A172 (cell line): ENCODE results near the gene DDX39A. TPM values are rescaled to one million over a fixed set of nuclear protein-coding genes. Genes with fewer than 3 reads are reported as not detected.
"Not testable (repeated sequence)": the region's sequence is repeated elsewhere in the genome, so short reads cannot be mapped to it uniquely, and the experiment has no call there.

ENCODE experiments used
- DNase-seq: peaks from one replicate; pipeline ENCODE4 v3.0.0-alpha.2; 2015; ENCODE audit warnings: low spot score
- total RNA-seq: library from RNA; depleted of rRNA; stranded (reverse); fragments of >200 nt; shearing (Covaris generic); gene quantifications from 2 replicates; pipeline ENCODE4 v1.2.3, GENCODE V29; 2014; rRNA removed

Gene DDX39A
- 312 and 320 TPM in 2 replicates for total RNA-seq

DNA sequence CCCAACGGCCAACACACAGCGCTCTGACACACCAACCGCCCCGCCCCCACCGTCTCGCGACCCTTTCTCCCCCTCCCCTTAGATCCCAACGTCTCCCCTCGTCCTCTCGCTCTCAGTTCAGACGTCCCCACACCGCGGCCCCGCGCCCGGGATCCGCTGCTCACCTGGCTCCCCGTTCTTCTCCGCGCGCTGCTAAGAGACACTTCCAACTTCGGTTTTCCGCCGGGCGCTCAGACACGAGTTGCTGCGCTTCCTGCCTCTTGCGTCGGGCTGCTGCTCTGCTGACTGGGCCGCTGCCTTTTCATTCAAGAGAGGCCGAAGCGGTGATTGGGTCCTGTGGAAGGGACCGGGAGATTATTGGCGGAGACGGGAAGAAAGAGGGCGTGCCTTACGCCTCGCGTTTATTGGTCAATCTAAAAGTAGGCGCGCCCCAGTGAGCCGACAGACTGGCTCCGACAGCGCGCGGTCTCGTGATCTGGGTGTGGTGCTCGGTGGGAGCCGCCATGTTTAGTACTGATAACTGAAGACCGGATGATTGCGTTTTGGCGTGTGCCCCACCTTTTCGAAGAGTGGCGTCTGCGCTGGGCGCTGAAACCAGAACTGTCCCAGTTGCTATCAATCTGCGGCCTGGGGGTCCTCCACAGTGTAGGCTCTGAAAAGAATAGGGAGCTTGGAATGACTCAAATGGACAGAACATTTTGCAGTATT is at the start of gene DDX39A:
Gene DDX39A (minus strand): TSS at position 236 of the 708 bp plus-strand sequence. CDS start 6,121 bp downstream, outside the sequence.
- DNase-seq = peak; percentile 100

DNA sequence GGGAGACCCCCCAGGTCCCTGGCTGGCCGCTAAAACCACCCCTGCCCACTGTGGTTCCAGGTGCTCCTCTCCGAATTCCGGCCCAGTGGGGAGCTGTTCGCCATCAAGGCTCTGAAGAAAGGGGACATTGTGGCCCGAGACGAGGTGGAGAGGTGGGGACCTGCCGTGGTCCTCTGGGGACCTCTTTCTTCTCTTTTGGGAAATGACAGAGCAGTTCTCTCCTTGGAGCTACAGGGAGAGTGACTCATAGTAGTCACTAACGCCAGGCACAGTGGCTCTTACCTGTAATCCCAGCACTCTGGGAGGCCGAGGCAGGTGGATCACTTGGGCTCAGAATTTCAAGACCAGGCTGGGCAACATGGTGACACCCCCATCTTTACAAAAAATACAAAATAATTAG is 48.7 kb upstream of the DDX39A start:
- no peak for DNase-seq

DNA sequence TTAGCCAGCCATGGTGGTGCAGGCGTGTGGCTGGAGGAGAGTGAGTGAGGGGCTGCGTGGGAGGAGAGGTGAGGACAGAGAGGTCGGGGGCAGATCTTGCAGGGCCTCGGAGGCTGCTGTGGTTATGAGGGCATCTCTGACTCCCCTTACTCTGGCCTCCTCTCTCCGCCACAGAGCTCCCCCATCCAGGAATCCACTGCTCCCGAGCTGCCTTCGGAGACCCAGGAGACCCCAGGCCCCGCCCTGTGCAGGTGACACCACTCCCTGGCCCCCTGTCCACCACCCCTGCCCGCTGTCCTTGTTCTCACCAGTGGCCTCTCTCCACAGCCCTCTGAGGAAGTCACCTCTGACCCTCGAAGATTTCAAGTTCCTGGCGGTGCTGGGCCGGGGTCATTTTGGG is 48.2 kb upstream of the DDX39A start:
- DNase-seq = no peak

DNA sequence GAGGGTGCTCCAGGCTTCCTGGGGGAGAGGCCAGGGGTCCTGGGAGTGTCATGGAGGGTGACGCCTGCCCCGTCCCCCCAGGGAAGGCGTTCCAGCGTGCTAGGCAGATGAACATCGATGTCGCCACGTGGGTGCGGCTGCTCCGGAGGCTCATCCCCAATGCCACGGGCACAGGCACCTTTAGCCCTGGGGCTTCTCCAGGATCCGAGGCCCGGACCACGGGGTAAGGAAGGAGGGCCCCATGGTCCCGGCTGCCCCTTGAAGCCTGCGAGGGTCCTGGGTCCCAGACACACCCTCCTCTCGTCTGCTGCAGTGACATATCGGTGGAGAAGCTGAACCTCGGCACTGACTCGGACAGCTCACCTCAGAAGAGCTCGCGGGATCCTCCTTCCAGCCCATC is 44.6 kb upstream of the DDX39A start:
- no peak for DNase-seq

DNA sequence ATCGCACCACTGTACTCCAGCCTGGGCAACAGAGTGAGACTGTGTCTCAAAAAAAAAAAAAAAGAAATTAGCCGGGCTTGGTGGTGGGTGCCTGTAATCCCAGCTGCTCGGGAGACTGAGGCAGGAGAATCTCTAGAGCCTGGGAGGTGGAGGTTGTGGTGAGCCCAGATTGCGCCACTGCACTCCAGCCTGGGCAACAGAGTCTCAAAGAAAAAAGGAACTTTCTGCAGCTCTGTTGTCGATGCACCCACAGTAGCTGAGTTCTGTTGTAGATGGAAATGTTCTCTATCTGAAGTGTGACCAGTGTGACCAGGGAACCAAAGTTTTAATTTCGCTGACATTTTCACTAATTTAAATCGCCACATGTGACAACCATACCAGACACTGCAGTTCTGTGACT is 43.3 kb upstream of the DDX39A start:
- DNase-seq = not testable (repeated sequence)

DNA sequence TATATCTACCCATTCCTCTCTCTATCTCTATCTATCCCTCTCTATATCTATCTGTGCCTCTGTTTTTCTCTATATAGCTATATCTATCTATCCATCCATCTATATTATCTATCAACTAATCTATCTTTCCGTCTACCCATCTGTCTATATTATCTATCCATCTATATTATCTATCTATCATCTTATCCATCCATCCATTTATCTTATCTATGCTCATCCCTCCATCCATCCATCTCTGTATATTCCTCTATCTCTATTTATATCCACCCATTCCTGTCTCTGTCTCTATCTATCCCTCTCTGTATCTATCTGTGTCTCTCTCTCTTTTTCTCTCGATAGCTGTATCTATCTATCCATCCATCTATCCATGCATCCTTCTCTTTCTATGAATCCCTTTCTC is 41.8 kb upstream of the DDX39A start:
- no peak for DNase-seq

DNA sequence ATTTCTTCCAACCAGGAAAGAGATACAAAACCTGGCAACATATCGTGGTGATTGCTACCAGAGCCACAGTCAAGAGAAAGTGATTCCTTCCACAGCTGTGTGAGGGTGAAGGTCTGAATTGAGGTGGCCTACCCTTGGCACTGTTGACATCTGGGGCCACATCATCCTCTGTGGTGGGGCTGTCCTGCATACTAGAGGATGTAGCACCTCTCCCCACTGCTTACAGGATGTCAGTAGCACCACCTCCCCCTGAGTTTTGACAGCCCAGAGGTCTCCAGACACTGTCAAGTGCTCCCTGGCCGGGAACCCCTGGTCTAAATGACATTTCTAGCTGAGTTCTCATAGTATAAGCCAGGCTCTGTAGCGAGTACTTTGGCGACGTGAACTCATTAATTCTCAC is 40.6 kb upstream of the DDX39A start:
- DNase-seq = no peak

DNA sequence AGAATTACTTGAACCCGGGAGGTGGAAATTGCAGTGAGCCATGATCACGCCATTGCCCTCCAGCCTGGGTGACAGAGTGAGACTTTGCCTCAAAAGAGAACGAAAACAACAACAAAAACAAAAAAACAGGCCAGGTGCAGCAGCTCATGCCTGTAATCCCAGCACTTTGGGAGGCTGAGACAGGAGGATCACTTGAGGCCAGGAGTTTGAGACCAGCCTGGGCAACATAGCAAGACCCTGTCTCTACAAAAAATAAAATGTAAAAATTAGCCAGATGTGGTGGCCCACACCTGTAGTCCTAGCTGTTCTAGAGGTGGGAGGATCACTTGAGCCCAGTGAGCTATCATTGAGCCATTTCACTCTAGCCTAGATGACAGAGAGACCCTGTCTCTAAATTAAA is 33.2 kb upstream of the DDX39A start:
- not testable (repeated sequence) for DNase-seq

DNA sequence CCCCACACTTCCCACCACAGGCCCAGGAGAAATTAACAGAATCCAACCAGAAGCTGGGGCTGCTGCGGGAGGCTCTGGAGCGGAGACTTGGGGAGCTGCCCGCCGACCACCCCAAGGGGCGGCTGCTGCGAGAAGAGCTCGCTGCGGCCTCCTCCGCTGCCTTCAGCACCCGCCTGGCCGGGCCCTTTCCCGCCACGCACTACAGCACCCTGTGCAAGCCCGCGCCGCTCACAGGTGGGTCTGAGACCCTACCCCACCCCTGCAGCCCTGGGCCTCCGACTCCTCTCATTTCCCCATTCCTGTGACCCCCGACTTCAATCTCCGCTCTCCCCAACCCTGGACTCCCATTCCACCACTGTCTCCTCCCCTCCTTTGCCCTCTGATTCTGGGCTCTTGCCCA is 31.7 kb upstream of the DDX39A start:
- no peak for DNase-seq

DNA sequence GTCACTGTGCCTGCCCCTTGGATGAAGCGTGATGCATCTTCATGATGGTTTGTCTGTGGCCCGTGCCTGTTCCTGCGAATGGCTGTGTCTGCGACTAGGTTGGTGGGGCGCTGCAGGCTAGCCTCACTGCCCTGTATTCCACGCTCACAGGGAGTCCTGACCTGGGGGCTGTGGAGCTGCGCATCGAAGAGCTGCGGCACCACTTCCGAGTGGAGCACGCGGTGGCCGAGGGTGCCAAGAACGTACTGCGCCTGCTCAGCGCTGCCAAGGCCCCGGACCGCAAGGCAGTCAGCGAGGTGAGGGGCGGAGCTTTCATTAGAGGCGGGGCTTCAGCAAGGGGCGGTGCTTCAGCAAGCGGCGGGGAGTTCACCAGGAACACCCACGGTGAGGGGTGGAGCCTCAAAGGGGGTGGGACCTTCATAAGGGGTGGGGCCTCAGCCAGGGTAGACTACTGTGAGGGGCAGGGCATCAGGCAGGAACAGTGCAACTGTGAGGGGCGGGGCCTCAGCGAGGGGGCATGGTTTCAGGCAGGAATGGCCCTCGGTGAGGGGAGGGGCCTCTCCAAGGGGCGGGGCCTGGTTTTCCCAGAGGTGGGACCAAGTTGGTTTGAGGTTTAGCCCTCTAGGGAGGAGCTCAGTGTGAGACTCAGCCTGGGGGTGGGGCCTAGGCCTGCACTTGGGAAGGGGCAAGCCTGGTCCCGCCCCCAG is 31.2 kb upstream of the DDX39A start:
- DNase-seq = peak; percentile 82

DNA sequence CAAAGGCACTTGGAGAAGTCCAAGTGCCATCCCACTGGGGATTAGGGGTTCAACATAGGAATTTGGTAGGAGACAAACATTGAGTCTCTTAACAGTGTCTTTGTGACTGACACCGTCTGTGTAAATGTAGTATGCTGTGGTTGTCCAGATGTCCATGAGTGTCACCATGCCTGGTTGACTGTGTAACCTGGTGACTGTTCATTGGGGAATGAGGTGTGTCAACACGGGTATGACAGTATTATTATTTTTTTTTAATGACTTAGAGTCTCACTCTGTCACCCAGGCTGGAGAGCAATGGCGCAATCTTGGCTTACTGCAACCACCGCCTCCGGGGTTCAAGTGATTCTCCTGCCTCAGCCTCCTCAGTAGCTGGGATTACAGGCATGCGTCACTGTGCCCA is 30.2 kb upstream of the DDX39A start:
- DNase-seq = no peak

DNA sequence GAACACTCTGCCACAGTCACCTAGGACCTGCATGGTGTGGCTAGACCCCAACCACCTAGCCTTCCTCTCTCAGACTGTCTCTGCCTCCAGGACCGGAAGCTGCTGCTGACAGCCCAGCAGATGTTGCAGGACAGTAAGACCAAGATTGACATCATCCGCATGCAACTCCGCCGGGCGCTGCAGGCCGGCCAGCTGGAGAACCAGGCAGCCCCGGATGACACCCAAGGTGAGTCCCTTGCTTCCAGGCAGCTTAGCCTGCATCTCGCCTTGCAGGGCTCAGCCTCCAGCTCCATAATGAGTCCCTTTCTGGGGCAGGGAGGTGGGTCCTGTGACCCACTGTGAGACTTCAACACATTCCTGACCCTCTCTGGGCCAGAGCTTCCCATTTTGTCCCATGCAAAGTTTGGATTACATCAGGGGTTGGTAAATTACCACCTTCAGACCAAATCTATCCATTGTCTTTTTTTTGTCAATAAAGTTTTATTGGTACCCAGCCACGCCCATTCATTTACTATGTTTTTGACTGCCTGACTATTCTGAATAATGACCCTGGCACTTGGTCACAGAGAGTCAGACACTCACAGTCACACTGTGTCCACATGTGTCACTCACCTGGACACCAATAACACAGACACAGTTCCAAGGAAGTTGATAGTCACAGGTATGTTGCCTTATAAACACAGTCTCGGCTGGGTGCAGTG is 27.3 kb upstream of the DDX39A start:
- no peak for DNase-seq

DNA sequence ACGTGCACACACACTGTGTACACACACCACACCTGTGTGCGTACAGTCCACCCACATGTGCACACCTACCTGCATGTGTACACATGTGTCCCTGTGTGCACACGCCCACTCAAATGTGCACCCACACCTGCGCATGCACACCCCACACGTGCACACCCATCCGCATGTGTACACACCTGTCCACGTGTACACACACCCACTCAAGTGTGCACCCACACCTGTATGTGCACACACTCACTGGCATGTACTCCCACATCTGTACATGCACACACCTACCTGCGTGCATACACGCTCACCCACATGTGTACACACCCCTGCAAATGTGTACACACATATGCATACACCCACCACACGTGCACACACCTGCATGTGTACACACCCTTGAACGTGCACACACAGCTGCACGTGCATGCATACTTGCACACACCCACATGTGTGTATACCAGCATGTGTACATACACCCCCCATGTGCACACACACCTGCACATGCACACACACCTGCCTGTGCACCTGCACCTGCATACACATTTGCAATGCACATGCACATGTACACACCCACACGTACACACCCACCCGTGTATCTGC is 24.6 kb upstream of the DDX39A start:
- no peak for DNase-seq

DNA sequence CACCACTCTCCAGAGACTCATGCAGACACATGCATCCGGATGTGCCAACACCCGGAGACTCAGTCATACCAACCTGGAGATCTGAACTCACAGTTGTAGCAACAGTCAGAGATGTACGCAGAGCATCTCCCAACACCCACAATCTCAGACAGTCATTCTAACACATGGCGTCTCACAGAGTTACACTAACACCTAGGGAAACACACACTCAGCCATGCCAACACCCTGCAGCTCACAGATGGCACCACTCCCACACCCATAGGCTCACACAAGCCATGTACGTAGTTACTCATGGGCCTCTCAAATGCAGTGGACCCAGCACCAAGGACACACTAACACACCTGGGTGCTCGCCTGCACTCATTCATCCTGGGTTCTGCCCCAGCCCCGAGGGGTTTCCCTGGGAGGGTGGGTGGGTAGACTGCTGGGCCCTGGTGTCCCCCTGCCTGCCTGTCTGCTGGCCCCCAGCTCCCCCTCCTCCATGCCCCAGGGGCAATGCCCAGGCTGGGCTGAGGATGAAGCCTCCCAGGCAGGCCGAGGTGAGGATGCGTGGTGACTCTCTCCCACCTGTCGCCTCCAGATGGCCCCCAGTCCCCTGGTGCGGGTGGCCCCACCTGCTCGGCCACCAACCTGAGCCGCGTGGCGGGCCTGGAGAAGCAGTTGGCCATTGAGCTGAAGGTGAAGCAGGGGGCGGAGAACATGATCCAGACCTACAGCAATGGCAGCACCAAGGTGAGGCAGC is 23.9 kb upstream of the DDX39A start:
- no peak for DNase-seq

DNA sequence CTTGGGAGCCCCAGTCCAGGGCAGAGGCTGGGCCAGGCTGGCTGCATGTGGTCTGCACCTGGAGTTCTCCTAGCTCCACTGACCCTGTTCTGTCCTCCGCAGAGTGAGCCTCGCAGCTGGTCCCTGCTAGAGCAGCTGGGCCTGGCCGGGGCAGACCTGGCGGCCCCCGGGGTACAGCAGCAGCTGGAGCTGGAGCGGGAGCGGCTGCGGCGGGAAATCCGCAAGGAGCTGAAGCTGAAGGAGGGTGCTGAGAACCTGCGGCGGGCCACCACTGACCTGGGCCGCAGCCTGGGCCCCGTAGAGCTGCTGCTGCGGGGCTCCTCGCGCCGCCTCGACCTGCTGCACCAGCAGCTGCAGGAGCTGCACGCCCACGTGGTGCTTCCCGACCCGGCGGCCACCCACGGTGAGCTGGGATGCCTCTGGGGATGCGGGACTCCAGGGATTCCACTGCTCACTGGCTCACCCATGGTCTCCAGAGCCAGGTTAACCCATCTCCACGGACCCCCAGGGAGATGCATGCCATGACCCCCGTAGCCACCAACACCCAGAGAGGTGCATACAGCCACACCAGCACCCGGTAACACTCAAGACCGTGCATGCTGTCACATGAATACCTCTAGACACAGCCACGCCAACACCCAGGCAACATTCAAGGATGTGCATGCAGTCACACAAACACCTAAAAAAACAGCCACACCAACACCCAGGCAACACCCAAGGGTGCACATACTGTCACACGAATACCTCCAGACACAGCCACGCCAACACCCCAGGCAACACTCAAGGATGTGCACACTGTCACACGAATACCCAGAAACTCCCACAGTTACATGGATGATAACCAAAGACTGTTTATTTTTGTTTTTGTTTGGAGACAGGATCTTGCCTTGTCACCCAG is 22.1 kb upstream of the DDX39A start:
- DNase-seq = no peak

DNA sequence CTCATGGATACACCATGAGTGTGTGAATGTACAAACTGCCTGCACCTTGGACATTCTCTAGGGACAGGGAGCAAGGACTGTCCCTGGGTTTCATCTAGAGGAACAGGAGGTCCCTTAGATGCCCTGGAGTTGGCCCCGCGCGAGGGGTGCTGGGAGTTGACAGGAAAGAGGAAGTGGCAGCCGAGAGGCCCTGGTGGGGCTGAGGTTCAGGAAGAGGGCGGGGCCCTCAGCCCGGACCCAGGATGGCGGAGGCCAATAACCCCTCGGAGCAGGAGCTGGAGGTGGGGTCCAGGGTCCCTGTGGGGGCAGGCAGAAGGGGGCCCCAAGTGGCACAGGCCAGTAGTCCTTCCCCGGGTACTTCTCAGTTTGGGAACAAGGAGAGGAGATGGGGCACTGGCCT is 20.9 kb upstream of the DDX39A start:
- no peak for DNase-seq

DNA sequence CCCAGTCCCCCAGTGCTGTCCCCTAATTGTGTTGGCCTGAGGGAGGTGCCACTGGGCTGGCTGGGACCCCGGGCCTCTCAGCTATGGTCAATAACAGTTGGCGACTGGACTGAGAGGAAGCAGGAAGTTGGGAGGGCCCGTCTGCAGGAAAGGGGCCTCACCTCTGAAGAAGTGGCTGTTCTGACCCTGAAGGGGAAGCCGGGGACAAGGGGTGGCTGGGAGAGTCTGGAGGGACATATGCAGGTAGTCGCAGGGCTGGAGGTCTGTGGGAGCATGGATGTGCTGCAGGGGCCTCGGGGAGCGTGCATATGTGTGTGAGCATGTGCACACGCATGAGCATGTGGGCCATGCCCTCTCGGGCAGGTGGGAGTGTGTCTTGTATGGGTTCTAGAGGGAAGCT is 19.9 kb upstream of the DDX39A start:
- DNase-seq = no peak

DNA sequence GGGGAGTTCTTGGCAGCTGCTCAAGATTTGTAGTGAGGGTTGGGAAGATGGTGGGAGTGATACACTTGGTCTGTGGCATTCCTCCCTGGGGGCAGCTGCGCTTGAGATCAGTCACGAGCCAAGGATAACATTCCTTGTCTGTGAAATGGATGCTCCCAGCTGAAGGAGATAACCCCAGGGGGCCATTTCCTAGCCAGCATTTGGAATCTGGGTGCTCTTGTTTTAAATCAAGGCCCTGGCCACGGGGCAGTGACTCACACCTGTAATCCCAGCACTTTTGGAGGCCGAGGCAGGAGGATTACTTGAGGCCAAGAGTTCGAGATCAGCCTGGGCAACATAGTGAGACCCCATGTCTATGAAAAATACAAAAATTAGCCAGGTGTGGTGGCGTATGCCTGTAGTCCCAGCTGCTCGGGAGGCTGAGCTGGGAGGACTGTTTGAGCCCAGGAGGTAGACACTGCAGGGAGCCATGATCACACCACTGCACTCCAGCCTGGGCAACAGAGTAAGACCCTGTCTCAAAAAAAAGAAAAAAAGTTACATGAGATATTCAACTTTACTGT is 18.5 kb upstream of the DDX39A start:
- DNase-seq = peak; percentile 84

DNA sequence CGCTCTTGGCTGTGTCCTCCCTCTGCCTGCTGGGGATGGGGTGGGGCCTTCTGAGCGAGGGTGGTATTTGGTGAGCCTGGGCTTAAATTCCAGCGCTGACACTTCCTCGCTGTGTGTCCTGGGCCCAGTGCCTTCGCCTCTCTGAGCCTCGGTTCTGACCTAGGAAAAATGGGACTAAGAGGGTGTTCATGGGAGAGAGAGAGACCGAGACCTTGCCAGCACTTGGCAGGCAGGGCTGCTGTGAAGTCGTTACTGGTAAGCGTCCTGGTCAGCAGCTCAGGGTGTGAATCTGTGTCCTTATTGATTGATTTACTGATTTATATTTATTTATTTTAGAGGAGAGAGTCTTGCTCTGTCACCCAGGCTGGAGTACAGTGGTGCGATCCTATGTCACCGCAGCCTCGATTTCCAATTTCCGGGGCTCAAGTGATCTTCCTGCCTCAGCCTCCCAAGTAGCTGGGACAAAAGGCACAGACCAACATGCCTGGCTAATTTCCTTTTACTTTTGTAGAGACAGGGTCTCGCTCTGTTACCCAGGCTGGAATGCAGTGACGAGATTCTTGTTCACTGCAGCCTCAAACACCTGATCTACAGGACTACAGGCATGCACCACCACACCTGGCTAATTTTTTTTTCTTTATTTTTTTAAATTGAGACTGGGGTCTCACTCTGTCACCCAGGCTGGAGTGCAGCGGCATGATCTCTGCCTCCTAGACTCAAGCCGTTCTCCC is 16.3 kb upstream of the DDX39A start:
- DNase-seq = no peak
